Amniotic stem cell (primary cell): ENCODE measurements around the gene SS18L1.

Source experiments
- DNase-seq: peaks from one replicate; lab custom pipeline; 2025; lab: John Stamatoyannopoulos, UW

SS18L1 gene

DNA sequence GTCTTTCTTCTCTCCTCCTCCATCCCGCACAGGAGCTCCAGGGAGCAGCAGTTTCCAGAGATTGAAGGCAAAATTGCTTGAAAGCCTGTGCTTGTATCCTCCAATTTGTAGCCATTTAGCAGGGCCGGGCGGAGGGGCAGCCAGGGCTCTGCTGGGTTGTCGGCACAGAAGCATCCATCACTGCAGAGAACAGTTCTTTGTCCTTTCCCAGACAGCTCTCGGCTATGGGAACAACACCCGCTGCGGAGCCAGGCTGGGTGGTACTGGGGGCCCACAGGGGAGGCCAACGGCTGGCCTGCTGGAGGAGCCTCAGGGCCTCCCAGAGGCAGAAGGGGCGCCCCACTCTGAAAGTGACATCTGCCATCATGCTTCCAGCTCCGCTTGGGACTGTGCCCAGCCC lies 68.7 kb downstream of the SS18L1 start:
- no peak for DNase-seq

GRCh38 chr20:62214067-62214466 lies 70.5 kb downstream of the SS18L1 start:
- no peak for DNase-seq

DNA sequence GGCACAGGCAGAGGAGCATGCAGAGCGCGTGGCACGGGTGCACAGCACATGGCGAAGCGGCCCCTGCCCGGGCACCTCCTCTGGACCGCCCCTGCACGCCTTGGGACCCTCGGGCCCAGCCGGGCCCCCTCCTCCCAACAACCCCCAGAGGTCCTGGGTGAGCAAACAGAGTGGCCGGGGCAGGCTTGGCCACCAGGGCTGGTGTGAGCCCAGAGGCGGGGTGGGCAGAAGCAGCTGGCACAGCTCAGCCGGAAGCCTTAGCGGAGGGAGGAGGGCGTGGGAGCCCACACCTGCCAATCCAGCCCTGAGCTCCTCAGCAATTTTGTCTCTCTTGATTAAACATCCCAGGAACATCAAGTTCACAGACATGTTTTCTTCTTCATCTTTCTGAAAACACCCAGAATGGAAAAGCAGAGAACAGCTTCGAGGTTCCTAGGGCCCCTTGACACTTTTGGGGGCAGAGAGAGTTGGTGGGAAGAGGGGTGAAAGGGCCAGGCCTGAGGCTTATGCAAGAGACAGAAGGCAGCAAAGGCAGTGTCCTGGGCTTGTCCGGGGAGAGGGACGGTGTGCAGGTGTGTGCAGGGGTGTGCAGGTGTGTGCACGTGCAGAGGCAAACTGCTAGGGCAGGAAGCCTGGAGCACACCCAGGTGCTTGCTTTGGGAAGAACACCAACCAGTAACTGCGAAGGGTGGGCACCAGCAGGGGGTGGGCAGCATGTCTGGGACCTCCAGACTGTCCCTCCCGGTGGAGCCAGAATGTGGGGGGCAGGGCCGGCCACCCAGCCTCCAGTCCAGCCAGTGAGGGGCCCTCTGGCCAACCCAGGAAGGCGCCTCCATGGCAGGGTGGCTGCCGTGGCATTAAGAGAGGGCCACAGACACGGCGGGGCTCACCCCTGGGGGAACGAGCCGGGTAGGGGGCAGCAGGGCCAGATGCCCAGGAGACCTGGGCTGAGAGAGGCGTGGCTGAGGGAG lies 71.7 kb downstream of the SS18L1 start:
- DNase-seq: no peak

DNA sequence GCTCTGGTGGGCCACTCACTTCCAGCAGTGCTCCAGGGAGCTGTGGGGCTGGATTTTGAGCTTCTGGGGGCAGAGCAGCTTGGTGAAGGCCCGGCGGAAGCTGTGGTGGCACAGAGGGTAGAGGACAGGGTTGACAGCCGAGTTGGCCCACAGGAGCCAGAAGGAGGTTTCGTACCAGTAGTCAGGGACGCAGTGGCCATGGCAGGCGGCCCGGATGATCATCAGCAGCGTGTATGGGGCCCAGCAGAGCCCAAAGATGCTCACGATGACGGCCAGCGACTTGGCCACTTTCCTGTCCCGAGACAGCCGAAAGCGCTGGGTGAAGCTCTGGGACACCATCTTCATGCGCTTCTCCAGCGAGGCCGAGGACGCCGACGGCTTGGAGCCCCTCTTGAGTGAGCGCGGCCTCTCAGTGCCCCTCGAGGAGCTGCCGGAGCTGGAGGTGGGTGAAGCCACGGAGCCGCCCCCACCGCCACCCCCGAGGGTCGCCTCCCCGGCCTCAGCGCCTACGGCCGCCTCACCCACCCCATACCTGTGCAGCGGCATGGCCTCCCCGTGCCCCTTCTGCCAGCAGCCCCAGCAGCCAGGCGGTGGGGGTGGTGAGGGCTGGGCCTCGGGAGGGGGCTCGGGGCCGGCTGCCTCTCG lies 72.5 kb downstream of the SS18L1 start:
- no peak for DNase-seq

DNA sequence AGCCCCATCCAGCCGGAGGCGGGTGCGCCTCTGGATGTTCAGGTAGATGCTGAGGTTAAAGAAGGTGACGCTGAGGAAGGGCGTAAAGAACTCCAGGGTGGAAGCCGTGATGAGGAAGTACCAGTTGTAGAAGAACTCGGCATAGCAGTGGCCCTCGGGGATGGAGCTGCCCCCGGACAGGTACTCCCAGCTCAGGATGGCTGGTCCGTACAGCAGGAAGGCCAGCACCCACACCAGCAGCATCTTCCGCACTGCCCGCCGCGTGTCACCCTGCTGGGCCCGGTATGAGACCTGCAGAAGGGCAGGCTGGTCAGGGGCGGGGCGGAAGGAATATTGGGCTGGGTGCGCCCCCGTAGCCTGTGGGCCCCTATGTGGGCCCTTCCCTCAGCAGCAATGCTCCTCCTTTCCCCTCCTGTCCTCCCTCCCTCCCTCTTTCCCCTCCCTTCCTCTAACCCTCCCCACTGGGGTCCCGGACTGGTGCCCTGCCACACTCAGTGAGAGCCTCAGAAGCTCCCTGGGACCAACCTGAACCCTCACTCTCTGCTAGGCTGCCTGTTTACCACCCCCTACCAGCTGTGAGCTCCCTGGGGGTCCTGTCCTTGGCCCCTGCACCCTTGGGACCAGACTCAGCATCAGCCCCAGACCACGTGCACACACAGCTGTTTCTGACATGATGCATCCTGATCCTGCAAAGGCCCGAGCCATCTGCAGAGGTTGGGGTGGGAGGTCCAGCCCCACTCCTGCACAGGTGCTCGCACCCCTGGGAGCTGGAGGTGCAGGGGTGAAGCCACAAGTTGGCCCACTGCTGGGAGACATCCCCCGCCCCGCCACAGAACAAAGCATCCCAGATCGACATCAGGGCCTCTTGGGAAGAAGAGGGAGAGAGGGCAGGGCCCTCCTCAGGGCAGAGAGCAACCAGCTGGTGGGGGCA lies 73.3 kb downstream of the SS18L1 start:
- no peak for DNase-seq

DNA sequence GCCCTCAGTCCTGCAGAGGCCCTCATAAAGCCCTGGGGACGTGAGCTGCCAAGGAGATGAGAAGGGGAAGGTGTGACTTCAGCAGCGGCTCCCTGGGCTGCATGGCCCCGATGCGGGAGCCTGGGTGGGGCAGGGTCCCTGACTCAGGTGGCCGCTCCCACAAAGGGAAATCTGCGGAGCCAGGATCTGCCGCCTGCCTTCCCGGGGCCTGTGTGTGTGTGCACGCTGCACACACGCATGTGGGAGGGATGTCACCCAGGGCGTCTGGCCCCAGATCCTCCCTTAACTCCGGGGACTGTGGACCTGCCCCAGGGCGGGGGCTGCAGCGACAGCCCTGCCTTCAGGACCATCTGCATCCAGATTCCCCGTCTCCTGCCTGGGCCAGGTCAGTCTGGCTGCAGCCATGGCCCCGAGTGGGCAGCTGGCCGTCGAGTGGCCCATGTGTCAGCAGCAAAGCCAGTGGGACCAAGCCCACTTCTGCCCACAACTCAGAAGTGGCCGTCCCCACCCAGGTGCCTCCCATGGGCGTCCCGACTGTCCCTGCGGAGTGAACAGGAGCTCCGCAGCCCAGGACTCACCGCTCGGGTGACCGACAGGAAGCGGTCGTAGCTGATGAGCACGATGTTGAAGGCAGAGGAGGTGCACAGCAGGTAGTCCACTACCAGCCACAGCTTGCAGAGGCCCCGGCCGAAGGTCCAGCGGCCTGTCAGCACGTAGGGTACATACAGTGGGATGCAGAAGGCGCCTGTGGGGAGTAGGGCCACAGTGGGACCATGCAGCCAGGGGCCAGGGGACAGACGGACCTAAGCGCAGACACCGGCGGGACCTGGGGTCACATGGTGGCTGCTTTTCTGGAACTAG lies 74.6 kb downstream of the SS18L1 start:
- no peak for DNase-seq

GRCh38 chr20:62219101-62219991 lies 75.8 kb downstream of the SS18L1 start:
- no peak for DNase-seq

GRCh38 chr20:62219992-62220665 lies 76.6 kb downstream of the SS18L1 start, which contains the start of gene HRH3:
TSS of gene HRH3 (minus strand) at chr20:62220278. CDS start at chr20:62219970, 308 bp downstream.
- no peak for DNase-seq

GRCh38 chr20:62220666-62221568 lies 77.3 kb downstream of the SS18L1 start:
- DNase-seq: no peak

DNA sequence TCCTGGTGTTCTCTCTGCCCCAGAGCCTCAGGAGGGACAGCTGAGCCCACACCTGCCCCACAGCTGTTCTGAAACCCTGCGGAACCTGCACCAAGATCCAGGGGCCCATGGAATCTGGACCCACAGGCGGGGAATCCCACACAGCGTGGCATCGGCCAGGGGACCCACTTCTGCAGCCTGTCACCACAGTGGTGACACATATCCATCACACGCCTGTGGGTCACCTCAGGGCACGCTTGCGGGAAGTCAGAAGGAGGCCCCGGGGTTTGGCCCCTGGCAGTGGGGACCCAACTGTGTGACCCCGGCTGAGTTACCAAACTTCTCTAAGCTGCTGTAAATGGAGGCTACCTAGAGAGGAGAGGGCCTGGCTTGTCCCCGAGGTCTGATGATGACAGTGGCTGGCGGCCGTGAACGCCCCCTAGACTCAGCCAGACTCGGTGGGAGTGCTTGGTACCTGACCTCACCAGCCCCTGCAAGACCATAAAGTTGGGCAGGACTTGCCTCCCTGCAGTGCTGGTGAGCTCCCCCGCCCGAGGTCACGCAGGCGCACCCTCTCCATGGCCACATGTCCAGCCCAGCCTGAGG lies 78.8 kb downstream of the SS18L1 start:
- DNase-seq: no peak

DNA sequence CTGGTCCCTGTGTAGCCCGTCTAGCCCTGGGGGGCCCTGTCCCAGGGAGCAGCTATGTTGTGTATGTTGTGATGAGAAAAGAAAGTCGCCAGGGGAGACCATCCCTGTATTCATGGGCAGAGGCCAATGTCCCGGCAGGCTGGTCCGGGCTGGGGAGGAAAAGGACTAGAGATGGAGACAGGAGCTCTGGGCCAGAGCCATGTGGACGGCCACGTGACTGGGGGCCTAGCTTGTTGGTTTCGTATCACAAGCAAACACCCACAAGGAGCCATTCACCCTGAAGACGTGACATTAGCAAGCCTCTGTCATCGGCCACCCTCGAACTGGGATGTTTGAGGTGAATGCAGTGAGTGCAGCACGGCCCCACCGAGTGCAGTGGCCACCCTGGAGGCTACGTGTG lies 79.4 kb downstream of the SS18L1 start:
- DNase-seq: no peak

DNA sequence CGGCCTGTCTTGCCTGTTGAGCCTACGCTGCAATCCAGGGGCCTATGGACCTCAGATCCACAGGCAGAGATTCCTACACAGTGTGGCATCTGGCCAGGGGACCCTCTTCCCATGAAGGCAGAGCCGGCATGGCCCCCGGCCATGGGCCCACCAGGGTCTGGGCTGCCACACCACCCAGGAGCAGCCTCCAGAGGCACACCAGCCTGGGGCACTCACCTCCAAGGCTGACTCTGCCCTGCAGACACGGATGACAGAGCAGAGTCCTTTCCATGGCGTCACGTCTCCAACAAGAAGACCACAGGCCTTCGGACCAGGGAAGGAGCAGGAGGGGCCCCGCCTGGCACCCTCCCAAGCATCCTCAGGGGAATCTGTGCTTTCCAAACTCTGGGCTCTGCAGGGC lies 80.0 kb downstream of the SS18L1 start:
- DNase-seq: no peak

DNA sequence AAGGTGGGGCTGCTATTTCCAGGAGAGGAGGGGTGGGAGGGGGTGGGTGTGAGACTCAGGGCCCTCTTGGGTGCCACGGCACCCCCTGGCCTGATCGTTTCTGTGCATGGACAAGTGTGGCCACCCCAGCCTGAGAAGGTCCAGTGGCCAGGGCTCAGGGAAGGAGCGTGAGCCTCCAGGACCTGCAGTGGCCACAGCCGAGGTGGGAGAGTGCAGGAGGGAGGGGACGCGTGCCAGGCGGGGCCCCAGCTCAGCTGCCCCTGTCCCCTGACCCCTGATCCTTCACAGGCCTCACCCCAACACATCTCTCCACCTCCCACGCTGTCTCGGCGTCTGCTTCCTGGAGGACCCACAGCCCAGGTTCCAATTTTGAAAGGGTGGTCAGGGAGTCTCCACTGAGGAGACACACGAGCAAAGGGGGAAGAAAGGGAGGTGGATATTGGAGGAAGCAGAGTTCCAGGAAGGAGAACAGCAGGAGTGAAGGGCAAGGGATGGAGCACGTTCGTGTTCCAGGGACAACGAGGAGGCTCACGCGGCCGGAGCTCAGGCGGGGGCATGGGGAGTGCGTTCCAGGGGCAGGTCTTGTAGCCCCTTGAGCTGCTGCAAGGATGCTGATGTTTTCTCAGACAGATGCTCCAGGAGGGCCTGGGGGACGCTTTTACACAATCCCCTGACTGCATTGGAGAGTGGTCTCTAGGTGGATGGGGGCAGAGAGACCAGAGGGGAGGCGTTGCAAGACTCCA lies 80.7 kb downstream of the SS18L1 start:
- no peak for DNase-seq

DNA sequence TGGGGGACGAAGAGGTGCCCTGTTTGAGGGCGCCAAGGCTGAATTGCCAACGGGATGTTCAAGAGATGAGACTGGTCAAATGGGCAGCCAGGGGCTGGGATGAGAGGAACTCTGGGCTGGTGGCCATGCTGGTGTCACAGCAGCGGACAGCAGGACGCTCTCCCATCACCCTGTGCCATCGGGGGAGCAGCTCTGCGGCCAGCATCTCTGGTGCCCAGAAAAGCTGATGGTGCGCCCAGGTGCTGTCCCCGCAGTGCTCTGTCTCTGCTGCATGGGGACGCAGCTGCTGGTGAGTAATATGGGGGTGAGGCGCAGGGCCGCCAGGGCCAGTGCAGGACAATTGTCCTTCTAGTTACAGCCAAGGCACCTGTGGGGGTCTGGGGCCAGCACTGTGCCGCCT lies 81.5 kb downstream of the SS18L1 start:
- no peak for DNase-seq

GRCh38 chr20:62225820-62226635 lies 82.5 kb downstream of the SS18L1 start:
- no peak for DNase-seq
